HG03103 (cell line): ENCODE data around the gene VAMP7.
"Not testable (repeated sequence)": the region's sequence is repeated elsewhere in the genome, so short reads cannot be mapped to it uniquely, and the experiment has no call there.

Experiments used
- ATAC-seq: cut with Tn5 transposase; IDR thresholded peaks from one replicate; pipeline ENCODE4 v1.9.1; 2021; ENCODE audit warnings: low read depth; ENCODE audit not compliant: unreplicated experiment

The VAMP7 gene

DNA sequence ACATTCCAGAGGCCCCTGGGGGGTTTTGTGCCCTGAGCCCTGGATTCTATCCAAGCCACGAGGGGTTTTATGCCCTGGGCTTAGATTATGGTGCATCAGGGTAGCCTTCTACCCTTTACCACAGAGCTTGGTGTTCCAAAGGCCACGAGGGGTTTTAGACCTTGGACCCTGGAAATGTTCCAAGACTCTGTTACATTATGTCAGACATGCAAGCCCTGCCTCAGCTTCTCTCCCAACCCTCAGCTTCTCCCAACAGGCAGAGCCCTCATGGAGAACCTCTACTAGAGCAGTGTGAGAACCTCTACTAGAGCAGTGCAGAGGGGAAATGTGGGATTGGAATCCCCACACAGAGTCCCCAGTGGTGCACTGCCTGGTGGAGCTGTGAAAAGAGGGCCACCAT lies 105.8 kb downstream of the VAMP7 start:
- not testable (repeated sequence) for ATAC-seq

DNA sequence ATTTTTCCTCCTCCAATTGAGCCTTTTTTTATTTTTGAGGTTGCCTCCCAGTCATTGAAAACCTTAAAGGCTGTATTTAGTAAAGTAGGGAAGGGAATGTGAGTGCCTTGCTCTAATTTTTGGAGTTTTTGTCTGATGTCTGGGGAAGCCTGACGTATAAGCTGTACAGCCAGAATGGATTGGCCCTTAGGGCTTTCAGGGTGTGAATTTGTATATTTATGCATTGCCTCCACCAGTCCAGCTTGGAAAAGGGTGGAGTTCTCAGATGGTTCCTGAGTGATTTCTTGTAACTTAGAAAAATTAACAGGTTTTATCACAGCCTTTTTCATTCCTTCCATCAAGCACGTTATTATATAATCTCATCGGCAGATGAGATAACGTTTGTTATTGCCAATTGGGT lies 107.7 kb downstream of the VAMP7 start:
- no peak for ATAC-seq
